Neutrophil (primary cell): ENCODE measurements around the gene CCNK.

Experiments
- H3K27ac ChIP-seq: fragments of 200-600 bp; sonication (generic); 2 replicates; pipeline ENCODE4 v1.5.1; 2016; ENCODE audit warnings: mild to moderate bottlenecking, moderate library complexity
- H3K27me3 ChIP-seq: fragments of 200-600 bp; sonication (generic); 2 replicates; pipeline ENCODE4 v1.6.0; 2016; ENCODE audit warnings: mild to moderate bottlenecking
- H3K36me3 ChIP-seq: fragments of 200-600 bp; sonication (generic); 2 replicates; pipeline ENCODE4 v1.5.1; 2017
- H3K4me1 ChIP-seq, 2 experiments: fragments of 200-600 bp in 1 of 2; sonication (generic) in 1 of 2; 1 replicate in 1 of 2; 2 replicates in 1 of 2; pipeline versions ENCODE4 v1.5.1 to v1.6.1; 2013 to 2016; ENCODE audit warnings: low read depth in 1 of 2, low read length in 1 of 2, mild to moderate bottlenecking in 1 of 2, moderate library complexity in 1 of 2; ENCODE audit not compliant: control insufficient read depth in 1 of 2, insufficient read depth in 1 of 2
- H3K4me3 ChIP-seq, 2 experiments: fragments of 200-600 bp in 1 of 2; sonication (generic) in 1 of 2; 1 replicate in 1 of 2; 2 replicates in 1 of 2; pipeline ENCODE4 v1.5.1; 2013 to 2016; ENCODE audit warnings: low read depth in 1 of 2, low read length in 1 of 2, mild to moderate bottlenecking in 1 of 2, moderate library complexity in 1 of 2
- H3K9me3 ChIP-seq: fragments of 200-600 bp; sonication (generic); 2 replicates; pipeline ENCODE4 v1.5.1; 2016
- CTCF ChIP-seq: fragments of 200-600 bp; sonication (generic); IDR thresholded peaks from 2 replicates; pipeline ENCODE4 v1.5.1; 2016; ENCODE audit warnings: antibody characterized with exemption

The CCNK gene

GRCh38 chr14:99522025-99522401 lies 40.8 kb downstream of the CCNK start:
- no peaks in the 10 kb centered on the region for H3K9me3 ChIP-seq
- H3K27ac ChIP-seq = no peak overlapping the region
- no peak for TF ChIP-seq CTCF
- H3K36me3 ChIP-seq = no peaks in the 10 kb centered on the region
- no peaks in the 10 kb centered on the region for H3K4me1 ChIP-seq
- H3K27me3 ChIP-seq = no peaks in the 10 kb centered on the region
- no peak overlapping the region for H3K4me3 ChIP-seq

- Histone ChIP-seq H3K9me3 (no peaks in the 10 kb centered on the region), H3K4me1 (no peaks in the 10 kb centered on the region), H3K4me3 (no peak overlapping the region), H3K27ac (no peak overlapping the region), H3K36me3 (no peaks in the 10 kb centered on the region), H3K27me3 (no peaks in the 10 kb centered on the region)
- no peak for TF ChIP-seq CTCF
Measured at GRCh38 chr14:99522457-99522891, 41.3 kb downstream of the CCNK start.

- no peaks in the 10 kb centered on the region for H3K4me1 ChIP-seq
- no peaks in the 10 kb centered on the region for H3K27me3 ChIP-seq
- TF ChIP-seq CTCF = no peak
- H3K9me3 ChIP-seq = no peaks in the 10 kb centered on the region
- no peak overlapping the region for H3K27ac ChIP-seq
- H3K36me3 ChIP-seq = no peaks in the 10 kb centered on the region
- H3K4me3 ChIP-seq = no peak overlapping the region
Measured at GRCh38 chr14:99522934-99523703, 41.9 kb downstream of the CCNK start.

- no peaks in the 10 kb centered on the region for H3K36me3 ChIP-seq
- no peak overlapping the region for H3K4me3 ChIP-seq
- no peaks in the 10 kb centered on the region for H3K9me3 ChIP-seq
- TF ChIP-seq CTCF = no peak
- H3K27me3 ChIP-seq = no peaks in the 10 kb centered on the region
- no peaks in the 10 kb centered on the region for H3K4me1 ChIP-seq
- no peak overlapping the region for H3K27ac ChIP-seq
Measured at GRCh38 chr14:99523704-99524055, 42.5 kb downstream of the CCNK start.

GRCh38 chr14:99524091-99524661 lies 43.0 kb downstream of the CCNK start:
- H3K9me3 ChIP-seq = no peaks in the 10 kb centered on the region
- no peak overlapping the region for H3K4me3 ChIP-seq
- no peak for TF ChIP-seq CTCF
- no peaks in the 10 kb centered on the region for H3K36me3 ChIP-seq
- no peak overlapping the region for H3K27ac ChIP-seq
- H3K27me3 ChIP-seq = no peaks in the 10 kb centered on the region
- no peaks in the 10 kb centered on the region for H3K4me1 ChIP-seq
